Ovary (tissue), 3 donors: ENCODE data around the gene COL27A1.

ENCODE experiments used
- EP300 ChIP-seq: sonication (generic); formaldehyde crosslinking; IDR thresholded peaks from one replicate; pipeline ENCODE4 v1.6.1; 2017; ENCODE audit warnings: antibody characterized with exemption
- POLR2A ChIP-seq: fragments of 450-650 bp; IDR thresholded peaks from one replicate; pipeline ENCODE4 v1.6.1; 2017; ENCODE audit warnings: antibody characterized with exemption, mild to moderate bottlenecking, moderate library complexity
- TF ChIP-seq, protein P1 (sequence below), 3 donors: fragments of 450-650 bp in 2 of 3; fragments of 200-600 bp in 1 of 3; IDR thresholded peaks; one replicate each; pipeline versions ENCODE4 v1.5.1 to v1.8.0; 2016 to 2022; ENCODE audit warnings: antibody characterized with exemption in 3 of 3, mild to moderate bottlenecking in 1 of 3
- donor health status: DM: no; HTN: no; CAD: no.

DNA sequence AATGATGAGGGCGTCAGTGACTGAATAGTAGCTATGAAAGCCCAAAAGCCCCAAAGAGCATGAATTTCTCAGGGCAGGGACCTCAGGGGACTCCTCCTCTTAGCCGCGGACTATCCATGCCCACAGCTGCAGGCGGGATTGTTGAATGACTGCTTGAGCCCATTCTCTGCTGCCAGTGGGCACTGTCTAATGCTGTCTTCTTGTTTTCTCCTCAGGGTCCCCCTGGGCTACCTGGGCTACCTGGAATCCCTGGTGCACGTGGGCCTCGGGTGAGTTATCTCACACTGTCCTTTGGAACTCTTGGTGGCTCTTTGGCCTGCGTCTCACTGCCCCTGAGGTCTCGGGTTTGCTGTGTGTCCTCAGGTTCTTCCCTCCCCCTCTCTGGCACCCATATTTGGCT, 22.7 kb downstream of the COL27A1 start:
- TF ChIP-seq, protein P1, sequence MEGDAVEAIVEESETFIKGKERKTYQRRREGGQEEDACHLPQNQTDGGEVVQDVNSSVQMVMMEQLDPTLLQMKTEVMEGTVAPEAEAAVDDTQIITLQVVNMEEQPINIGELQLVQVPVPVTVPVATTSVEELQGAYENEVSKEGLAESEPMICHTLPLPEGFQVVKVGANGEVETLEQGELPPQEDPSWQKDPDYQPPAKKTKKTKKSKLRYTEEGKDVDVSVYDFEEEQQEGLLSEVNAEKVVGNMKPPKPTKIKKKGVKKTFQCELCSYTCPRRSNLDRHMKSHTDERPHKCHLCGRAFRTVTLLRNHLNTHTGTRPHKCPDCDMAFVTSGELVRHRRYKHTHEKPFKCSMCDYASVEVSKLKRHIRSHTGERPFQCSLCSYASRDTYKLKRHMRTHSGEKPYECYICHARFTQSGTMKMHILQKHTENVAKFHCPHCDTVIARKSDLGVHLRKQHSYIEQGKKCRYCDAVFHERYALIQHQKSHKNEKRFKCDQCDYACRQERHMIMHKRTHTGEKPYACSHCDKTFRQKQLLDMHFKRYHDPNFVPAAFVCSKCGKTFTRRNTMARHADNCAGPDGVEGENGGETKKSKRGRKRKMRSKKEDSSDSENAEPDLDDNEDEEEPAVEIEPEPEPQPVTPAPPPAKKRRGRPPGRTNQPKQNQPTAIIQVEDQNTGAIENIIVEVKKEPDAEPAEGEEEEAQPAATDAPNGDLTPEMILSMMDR (IDR thresholded peaks at IDR 0.05) = no peak
- no peak for TF ChIP-seq EP300
- no peak for TF ChIP-seq POLR2A
